Right lobe of liver (tissue), 4 donors: ENCODE results near the gene OR1G1.

Source experiments
- CTCF ChIP-seq, 4 donors: fragments of 200-600 bp in 3 of 4; fragments of 450-650 bp in 1 of 4; IDR thresholded peaks; one replicate each; pipeline versions ENCODE4 v1.5.1 to v1.8.0; 2016 to 2022; ENCODE audit warnings: antibody characterized with exemption in 4 of 4, mild to moderate bottlenecking in 2 of 4
- POLR2A ChIP-seq: fragments of 450-650 bp; IDR thresholded peaks from one replicate; pipeline ENCODE4 v1.6.1; 2017; ENCODE audit warnings: antibody characterized with exemption, mild to moderate bottlenecking
- donor health status: DM: no; HTN: no; CAD: no.
- donor health status: DM: no; HTN: no; CAD: no.
- donor health status: DM: no; HTN: yes; CAD: no.

GRCh38 chr17:3127451-3127850, at the start of gene OR1G1:
- TF ChIP-seq CTCF (IDR thresholded peaks at IDR 0.05) = no peak
- no peak for TF ChIP-seq POLR2A
